ENCODE data around the gene CD44.

CD44 gene

DNA sequence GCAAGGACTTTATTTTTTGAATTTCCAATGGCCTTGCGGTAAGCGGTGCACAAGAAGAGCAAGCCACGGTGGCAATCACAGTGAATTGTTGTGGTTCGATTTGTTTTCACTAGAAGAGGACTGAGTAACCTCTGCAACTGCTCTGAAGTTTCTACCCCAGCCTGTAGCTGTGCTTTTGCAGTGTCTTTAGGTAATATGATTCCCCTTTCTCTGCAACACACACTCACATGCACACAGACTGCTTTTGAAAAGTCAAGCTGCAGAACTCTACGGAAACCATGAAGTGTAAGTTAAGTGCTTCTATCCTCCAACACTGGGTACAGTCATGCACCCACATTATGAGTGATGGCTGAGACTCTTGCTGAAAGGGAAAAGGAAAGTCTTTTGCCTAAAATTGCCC lies 38.4 kb downstream of the CD44 start:
- DNase-seq (ENCODE audit: low read depth, low spot score): no peak

DNA sequence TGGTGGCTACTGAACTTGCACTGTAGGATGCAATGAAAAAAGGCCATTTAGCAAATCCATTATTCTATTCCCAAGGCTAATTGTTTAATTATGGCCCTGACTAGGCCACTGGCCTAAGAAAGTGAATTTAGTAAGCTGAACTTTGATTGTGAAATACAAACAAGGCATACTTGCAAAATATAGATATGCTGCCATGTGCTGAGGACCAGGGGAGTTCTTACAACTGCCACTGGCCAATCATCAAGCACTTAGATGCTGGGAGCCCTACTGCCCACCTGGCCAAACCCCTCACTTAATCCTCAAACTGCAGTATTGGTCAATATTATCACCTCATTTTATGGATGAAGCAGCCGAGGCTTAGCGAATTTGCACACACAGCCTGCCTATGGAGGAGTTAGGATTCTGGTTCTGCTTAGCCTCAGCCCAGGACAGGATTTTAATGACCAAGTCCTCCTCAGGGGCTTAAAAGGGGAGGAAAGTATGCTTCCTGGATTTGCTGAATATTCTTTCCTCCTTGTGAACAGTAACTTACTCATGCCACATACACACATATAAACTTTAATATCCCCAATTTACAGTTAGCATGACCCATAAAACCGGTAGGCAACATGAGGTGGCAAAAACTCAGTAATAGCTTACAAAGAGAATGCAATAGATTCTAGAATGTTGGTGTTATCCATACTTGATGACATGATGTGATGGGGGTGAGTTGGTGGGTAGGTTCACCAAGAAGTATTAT lies 39.3 kb downstream of the CD44 start:
- DNase-seq (ENCODE audit: low read depth, low spot score): no peak

DNA sequence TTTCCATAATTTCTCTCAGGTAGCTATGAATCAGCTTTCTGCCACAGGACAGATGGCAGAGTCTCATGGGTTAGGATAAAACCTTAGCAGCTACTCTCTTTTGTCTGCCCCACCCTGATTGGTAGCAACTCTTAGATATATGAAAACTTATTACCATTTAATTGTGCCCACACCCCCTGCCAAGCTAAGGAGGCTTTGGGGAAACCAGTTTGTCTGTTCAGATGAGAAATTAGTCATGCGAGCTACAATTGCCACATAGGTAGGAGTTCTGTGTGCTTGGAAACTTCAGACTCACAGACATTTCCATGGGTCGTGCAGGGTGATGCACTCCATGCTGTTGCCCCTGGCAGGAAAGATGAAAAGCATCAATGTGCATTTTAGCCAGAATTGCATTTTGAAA lies 39.9 kb downstream of the CD44 start:
- DNase-seq (ENCODE audit: low read depth, low spot score): no peak

DNA sequence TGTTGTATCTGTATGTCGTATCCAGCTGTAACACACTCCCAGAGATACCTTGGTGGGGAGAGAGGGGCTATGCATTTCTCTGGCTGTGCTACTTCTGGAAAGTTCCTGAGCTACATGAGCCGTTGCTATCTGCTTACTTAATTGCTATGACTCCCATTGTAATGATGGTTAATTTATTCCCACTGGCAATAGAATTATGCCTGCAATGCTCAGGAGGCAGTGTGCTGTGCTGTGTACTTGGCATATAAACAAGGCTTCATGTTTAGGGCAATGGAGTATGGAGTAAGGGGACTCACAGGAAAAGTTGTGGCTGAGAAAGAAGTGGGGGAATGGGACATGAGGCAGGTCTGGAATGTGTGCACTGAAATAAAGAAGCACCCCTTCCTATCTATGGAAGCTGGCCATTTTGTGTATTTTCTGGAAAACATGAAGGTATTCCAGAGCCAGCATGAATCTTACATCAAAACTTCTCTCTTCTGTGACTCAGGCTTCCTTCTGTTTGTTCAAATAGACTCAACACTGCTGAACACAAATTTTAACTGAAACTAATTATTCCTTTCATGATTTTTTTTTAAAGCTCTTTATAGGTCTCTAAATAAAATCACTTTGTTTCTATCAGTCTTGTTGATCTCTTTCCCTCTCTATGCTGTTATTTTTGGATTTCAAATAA lies 40.6 kb downstream of the CD44 start:
- no peak for DNase-seq (ENCODE audit: low read depth, low spot score)

DNA sequence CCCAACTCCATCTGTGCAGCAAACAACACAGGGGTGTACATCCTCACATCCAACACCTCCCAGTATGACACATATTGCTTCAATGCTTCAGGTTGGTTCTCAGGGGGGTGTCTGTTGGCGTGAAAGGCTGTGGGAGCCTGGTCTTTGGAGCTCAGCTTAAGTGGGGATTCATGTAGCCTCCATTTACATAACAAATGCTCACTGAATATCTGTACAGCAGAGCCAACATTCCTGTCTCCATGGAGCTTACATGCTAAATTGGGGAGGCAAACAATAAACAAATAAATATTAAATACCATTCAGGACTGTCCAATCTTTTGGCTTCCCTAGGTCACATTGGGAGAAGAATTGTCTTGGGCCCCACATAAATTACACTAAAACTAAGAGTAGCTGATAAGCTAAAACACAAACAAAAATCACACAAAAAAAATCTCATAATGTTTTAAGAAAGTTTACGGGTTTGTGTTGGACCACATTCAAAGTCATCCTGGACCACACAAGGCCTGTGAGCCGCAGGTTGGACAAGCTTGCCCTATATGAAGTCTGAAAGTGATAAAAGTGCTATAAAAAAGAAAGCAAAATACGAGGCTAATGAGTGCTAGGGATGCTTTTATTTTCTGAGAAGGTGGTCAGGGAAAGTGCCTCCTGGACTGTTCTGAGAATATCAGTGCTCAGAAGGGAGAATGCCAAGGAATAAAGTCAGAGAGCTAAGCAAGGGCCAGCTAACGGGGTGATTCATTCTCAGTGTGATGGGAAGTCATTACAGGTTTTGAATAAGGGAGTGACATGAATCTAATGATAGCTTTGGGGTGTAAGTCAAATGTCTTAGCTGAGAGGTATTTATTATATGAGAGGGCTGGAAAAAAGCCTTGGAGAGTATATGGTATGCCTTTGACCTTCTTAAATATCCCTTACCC lies 41.6 kb downstream of the CD44 start:
- DNase-seq (ENCODE audit: low read depth, low spot score): no peak

DNA sequence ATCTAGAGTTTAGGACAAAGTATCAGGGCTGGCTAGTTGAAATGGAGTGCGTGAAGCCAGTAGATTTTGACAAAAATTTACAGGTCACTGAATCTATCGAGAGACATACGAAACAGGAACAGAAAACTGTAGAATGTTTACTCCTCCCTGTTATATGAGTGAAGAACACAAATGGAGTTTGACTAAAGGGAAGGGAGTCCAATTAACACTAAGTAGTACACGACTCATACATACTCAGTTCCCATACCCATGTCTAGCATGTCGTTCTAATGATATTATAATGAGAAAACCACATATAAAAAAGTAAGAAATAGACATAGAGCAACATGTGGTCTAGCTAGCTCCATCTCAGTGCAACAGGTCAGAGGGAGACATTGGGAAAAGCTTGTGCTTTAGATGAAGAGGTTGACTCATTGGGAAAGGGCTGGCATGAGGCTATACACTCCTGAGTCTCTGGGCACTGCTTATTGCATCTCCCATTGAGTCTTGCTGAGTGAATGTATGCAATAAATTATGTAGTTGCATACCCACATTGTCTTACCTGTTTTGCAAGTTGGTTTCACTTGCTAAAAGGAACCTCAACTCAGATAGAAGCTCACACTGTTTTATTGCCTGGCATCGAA lies 43.5 kb downstream of the CD44 start:
- DNase-seq (ENCODE audit: low read depth, low spot score): no peak

DNA sequence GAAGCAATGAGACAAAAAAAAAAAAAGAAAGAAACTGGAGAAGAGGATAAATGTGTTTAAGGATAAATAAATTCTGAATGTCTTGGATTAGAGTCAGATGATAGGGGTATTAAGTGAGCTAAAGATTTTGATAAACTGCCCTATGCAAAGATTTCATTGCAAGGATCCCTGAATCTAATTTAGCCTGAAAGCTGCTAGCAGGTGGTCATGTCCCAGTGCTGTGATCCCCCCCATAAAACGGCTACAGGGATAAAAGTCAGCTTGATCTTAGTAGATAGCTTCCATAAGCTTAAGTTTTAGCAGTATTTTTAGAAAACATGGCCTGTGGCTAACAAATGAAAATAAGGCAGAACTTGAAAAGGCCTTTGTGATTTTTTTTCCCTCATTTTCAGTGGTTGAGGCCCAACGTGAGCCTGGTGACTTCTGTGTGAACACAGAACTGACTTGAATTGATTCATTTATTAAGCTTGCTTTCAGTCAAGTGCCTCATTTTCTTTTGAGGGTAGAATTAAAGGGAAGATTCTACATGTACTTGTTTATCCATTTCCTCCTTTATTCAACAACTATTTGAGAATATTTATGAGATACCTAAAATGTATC lies 44.5 kb downstream of the CD44 start:
- no peak for DNase-seq (ENCODE audit: low read depth, low spot score)

DNA sequence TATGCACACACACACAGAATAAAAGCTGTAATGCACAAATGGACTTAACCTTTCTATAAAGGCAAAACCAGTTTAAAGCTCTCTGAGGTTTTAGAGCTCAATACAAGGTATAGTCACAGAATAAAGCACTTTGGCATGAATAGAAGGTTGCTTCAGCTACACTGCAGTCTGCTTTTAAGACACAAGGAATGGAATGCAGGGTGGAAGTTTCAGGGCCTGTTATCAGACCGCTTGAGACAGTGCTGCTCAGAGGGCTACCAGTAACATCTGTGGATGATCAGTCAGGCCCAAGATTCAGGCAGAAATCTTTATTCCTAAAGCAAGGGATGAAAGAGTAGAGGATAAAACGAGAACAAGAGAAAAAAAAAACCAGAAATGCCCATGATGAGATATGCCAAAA lies 46.7 kb downstream of the CD44 start:
- DNase-seq (ENCODE audit: low read depth, low spot score): no peak

DNA sequence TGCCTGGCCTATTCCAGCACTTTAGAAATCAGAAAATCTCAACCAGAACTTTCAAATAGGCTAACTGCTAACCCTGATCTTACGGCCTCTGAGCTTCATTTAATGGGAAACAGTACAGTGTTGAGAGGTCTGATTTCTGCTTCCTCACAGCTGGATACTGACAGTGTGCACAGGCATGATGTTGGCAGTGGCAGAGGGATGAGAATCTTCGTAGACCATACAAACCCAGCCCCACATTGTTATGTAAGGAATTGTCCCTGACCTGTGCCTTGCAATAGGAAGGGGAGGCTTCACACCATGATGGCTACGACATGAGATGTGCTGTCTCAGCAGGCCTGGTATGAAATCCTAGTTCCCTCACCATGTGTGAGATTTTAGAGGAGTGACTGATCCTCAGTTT lies 49.0 kb downstream of the CD44 start:
- no peak for DNase-seq (ENCODE audit: low read depth, low spot score)

DNA sequence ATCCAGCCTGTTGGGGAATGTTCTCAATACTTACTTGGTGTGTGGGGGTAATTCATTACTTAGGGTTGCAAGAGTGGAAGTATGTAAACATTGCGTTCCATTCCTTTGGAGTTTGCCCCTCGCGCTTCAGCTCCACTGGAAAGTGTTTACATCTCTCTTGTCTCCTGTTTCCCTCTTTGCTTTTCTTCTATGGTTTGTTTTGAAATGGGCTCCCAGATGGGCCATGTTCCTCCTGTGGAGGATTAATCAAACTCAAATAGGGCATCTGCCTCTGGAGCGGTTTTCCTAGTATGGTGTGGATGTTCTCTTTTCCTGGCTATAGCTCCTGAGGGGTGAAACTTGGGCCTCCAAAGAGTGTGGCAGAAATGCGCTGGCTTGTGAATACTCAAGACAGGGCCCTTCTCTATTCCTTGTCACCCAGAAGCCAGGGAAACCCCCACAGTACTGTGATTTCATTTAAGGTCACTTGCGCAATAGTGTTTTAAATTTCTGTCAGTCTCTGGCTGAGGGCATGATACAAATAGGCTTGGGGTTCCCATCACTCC lies 51.9 kb downstream of the CD44 start:
- no peak for DNase-seq (ENCODE audit: low read depth, low spot score)

DNA sequence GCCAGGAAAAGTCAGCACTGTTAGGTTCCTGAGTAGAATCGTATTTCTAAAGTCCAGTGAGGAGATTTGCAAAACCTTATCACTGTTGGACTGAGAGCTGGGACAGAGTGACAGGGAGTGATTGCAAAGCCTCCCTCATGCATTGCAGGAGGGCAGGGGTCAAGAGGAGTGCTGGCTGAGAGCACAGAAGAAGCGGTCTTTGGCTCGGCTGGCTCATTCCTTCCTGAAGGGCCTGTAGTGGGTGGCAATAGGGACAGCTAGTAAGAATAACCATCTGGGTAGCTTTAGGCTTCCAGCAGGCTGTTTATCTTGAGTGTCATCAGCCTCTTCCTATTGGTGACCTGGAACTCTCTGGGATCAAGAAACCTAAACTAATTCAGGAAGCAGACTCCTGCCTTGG lies 53.4 kb downstream of the CD44 start:
- DNase-seq (ENCODE audit: low read depth, low spot score): no peak

DNA sequence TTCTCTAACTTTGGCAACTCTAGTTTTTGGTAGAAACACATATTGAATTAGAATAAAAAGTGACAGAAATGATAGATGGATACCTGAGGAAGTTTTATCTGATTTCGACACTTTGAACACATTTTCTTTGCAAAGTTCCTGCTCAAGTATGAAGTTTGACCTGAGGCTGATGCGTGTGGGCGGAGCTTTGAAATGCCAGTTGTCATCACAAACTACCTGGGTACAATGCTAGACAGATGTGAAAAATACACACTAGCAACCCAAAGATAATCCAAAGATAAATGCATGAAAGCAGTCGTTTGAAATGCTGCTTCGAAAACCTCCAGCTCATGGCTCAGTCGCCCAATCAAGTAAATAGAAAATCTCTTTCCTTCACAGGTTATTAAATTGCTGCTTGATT lies 54.8 kb downstream of the CD44 start:
- no peak for DNase-seq (ENCODE audit: low read depth, low spot score)

DNA sequence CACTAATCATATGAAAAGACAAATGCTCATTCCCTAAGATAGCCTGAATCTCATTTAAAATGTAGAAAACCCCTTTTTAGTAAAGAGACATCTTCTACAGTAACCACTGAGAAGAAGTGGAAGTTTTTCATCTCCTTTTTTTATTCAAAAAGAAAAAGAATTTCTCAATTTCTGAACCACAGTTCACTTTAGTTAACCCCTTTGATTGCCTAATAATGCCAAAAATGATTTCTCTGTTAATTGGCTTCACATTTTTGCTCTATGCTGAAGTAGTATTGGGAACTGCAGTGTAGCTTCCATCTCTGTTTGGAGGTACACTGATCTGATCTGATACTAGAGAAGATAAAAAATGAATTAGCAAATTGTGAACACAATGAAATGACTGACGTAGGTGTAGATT lies 58.3 kb downstream of the CD44 start:
- DNase-seq (ENCODE audit: low read depth, low spot score): no peak

DNA sequence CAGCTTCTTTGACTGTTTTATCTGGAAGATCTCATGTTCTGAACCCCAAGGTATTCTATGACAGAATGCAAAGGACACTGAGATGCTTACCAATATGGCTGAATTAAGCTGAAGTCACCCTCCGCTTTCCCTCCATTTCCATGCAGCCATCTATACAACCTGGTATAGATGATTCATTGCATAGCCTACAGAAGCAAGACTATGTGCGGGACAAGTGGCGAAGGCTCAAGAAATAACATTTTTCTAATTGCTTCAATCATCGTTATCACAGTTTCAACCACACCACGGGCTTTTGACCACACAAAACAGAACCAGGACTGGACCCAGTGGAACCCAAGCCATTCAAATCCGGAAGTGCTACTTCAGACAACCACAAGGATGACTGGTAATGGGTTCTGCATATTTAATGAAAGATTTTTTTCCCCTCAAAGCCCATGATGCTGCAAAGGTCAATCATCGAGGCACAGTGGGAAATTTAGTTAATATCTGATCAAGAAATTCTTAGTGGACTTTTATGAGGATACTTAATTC lies 61.9 kb downstream of the CD44 start:
- no peak for DNase-seq (ENCODE audit: low read depth, low spot score)

DNA sequence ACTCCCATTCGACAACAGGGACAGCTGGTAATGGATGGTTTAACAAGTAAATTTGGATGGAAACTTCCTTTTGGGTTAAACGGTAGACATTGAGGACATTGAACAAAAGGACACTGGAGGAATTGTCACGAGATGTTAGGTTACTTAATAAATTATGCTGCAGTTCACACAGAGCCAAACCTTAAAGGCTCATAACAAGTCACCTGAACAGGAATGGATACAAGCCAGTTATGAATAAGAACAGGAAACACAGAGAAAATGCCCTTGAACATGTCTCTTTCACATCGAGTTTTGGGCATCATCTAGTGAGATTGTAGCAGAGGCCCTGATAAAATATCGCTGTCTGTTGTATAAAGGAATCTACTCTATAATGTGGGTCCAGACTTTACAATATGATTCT lies 65.6 kb downstream of the CD44 start:
- no peak for DNase-seq (ENCODE audit: low read depth, low spot score)

DNA sequence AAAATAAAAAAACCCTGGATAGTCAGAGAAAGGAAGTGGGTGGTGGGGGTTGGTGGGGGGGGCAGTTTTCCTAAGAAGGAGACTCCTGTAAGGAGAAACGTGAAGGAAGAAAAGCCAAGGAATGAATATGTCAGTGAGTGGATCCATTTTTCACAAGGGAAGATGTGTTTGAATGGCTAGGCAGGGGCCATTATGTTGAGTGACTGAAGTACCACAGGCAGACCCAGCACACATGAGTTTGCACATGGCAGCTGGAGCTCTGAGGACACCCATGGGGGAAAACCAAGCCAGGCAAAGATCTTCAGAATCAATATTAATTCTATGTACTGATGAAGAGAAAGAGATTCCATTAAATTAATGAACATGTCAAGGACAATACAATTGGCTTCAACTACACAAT lies 67.6 kb downstream of the CD44 start:
- no peak for DNase-seq (ENCODE audit: low read depth, low spot score)

DNA sequence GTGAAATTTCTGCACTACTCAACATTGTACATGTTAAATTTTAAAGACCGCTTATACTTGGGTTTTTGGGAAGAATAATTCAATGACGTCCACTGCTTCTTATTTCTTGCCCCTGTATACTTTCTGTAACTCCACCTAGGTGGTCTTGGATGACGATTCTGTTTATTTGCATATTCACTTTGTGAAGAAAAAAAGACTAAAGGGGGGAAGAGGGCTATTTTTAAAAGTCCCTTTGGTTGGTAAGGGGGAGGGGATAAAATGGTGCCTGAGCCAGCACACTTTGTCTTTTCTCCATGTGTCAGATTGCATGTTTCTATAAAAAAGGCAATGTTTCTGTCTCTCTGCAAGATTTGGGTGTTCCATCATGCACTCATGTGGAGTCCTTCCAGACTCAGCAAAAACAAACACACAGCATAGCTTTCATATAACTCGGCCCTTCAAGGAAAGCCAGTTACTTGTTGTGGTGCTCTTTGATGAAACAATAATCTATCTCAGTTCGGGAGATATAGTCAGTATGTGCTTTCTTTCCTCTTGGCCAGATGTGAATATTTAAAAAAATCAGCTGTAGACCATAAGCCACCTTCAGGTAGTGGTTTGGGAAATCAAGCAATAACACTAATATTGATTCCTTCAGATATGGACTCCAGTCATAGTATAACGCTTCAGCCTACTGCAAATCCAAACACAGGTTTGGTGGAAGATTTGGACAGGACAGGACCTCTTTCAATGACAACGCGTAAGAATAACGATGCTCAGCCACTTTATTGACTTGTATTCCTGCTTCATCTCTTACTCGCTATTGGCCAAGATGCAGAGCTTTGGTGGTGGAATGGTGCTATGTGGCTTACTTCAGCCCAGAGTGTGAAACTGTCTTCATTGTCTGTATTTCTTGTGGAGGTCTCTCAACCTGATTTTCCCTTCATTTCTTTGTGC lies 68.8 kb downstream of the CD44 start:
- no peak for DNase-seq (ENCODE audit: low read depth, low spot score)

DNA sequence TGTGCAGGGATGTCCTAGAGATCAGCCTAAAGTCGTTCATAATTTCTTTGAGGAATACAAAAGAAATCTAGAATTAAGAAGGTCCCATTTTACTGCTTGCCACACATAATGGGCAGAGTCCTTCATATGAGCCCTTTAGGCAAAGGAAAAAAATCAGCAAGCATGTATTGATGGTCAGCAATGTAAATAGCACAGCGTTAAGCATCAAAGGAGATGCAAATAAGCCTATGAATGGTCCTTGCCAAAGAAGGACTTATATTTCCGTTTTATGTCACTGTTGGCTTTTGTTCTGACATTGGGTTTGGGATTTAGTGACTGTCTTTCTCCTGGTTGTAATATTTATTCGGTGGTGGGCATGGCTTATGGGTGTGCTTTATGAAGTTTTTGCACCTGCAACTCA lies 69.8 kb downstream of the CD44 start:
- DNase-seq (ENCODE audit: low read depth, low spot score): no peak

DNA sequence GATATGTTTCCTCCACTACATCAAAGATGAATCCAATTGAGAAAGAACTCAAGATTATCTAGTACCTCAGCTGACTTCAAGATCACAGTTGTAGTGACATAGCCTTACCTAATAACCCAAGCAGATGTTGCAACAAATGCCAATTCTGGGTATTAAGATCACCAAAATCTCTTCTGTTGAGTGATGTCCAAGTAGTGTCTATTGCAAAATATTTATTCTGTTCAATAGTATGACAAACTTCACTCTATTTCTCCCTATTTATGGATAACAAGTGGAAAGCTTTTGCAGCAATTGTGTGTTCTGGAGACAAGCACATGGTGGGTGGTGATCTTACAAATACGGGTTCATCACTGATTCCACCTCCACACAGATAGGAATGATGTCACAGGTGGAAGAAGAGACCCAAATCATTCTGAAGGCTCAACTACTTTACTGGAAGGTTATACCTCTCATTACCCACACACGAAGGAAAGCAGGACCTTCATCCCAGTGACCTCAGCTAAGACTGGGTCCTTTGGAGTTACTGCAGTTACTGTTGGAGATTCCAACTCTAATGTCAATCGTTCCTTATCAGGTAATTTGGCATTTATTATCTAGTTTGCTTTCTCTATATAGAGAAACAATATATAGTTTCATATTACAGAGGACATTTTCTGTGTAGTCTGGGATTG lies 72.0 kb downstream of the CD44 start:
- no peak for DNase-seq (ENCODE audit: low read depth, low spot score)
